Body of pancreas (tissue), 4 donors: Measurements from ENCODE around the gene ESYT2. TPM values are rescaled to one million over a fixed set of nuclear protein-coding genes. Genes with fewer than 3 reads are reported as not detected.

Source experiments
- ATAC-seq: fragments of 150-250 bp; one replicate; pipeline ENCODE4 v1.9.1; 2016
- DNase-seq, 4 donors: peaks; one replicate each; pipeline ENCODE4 v3.0.0-alpha.2; 2019
- H3K27ac ChIP-seq, 4 donors: fragments of 200-600 bp; sonication (generic); 1 replicate in 3 of 4; 2 replicates in 1 of 4; pipeline versions ENCODE4 v1.5.1 to v1.6.1; 2016 to 2019; ENCODE audit warnings: mild to moderate bottlenecking in 1 of 4, mixed read lengths in 1 of 4, moderate library complexity in 1 of 4
- H3K27me3 ChIP-seq, 2 donors: fragments of 200-600 bp; sonication (generic); one replicate each; pipeline ENCODE4 v1.6.0; 2016; ENCODE audit warnings: mild to moderate bottlenecking in 1 of 2
- H3K36me3 ChIP-seq, 2 donors: fragments of 200-600 bp; sonication (generic); replicated peaks in 1 of 2; 2 replicates each; pipeline ENCODE4 v1.5.1; 2016; ENCODE audit warnings: low read depth in 2 of 2; ENCODE audit not compliant: insufficient read depth in 1 of 2
- H3K4me1 ChIP-seq: fragments of 200-600 bp; sonication (generic); one replicate; pipeline ENCODE4 v1.6.0; 2016
- H3K4me3 ChIP-seq, 2 donors: fragments of 200-600 bp; sonication (generic); 1 replicate in 1 of 2; 2 replicates in 1 of 2; pipeline ENCODE4 v1.5.1; 2016 to 2019
- H3K9me3 ChIP-seq, 3 donors: fragments of 200-600 bp; sonication (generic); 1 replicate in 2 of 3; 2 replicates in 1 of 3; pipeline ENCODE4 v1.5.1; 2016
- CTCF ChIP-seq, 7 experiments: fragments of 450-650 bp in 4 of 7; fragments of 200-600 bp in 3 of 7; sonication (generic) in 3 of 7; IDR thresholded peaks; one replicate each; pipeline ENCODE4 v1.5.1; 2016 to 2019; ENCODE audit warnings: antibody characterized with exemption in 7 of 7
- POLR2A ChIP-seq, 3 donors: fragments of 450-650 bp; IDR thresholded peaks; one replicate each; pipeline ENCODE4 v1.6.1; 2016; ENCODE audit warnings: antibody characterized with exemption in 3 of 3, mild to moderate bottlenecking in 2 of 3
- WGBS, 2 donors: methylation state at CpG; one replicate each; pipeline ENCODE4 v1.1.5; 2017; 5-methylcytosine and 5-hydroxymethylcytosine counted together
- intact Hi-C: fragments of 100-400 bp; cut with DNase I; formaldehyde crosslinking; loops from one replicate; pipeline ENCODE4 v1.15.1; 2023
- total RNA-seq, 2 donors: library from RNA; depleted of rRNA; stranded (reverse); fragments of >200 nt; gene quantifications; one replicate each; pipeline ENCODE4 v1.1.0, GENCODE V29; 2016

ESYT2 gene
- total RNA-seq, 2 donors from 2014 or later, result 35.9 to 40.5 TPM

DNA sequence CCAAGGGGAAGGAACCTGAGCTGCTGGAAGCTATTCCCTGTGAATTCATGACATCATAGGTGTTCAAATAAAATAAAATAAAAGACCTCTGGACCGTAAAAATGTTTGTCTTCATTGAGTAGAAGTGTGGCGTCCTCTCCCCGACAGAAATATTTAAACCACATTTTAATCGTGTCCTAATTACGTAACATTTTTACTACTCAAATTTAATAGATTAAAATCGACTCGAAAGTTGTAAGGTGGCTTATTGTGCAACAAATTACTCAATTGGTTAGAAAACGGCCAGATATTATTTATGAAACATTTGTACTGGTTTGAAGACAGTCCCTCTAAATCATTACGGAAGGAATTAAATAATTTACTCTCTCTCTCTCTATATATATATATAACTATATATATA lies 109.2 kb downstream of the ESYT2 start:
- WGBS, 2 donors, result 61 to 67% methylated on average over 9 of the region's 9 CpGs
- H3K27me3 ChIP-seq, result no peaks in the 10 kb centered on the region
- intact Hi-C loops, result no loop called here
- no peak overlapping the region for H3K4me3 ChIP-seq
- no peak for TF ChIP-seq POLR2A (IDR thresholded peaks at IDR 0.05)
- TF ChIP-seq CTCF (IDR thresholded peaks at IDR 0.05), result no peak
- H3K9me3 ChIP-seq, result no peaks in the 10 kb centered on the region
- no peaks in the 10 kb centered on the region for H3K4me1 ChIP-seq
- H3K36me3 ChIP-seq, result no peaks in the 10 kb centered on the region
- H3K27ac ChIP-seq, result no peak overlapping the region
- DNase-seq (no peak), ATAC-seq (no peak)

DNA sequence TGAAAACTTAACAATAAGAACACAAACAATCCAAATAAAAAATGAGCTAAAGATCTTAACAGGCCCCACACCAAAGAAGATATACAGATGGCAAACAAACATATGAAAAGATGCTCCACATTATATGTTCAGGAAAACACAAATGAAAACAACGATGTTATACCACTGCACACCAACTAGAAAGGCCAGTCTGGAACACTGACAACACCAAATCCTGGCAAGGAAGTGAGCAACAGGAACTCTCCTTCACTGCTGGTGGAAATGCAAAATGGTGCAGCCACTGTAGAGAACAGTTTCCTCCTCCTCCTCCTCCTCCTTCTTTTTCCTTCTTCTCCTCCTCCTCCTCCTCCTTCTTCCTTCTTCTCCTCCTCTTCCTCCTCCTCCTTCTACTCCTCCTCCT lies 112.5 kb downstream of the ESYT2 start:
- Histone ChIP-seq H3K4me3 (no peak overlapping the region), H3K27ac (no peak overlapping the region), H3K9me3 (no peaks in the 10 kb centered on the region), H3K4me1 (no peaks in the 10 kb centered on the region), H3K27me3 (no peaks in the 10 kb centered on the region), H3K36me3 (no peaks in the 10 kb centered on the region)
- TF ChIP-seq POLR2A (IDR thresholded peaks at IDR 0.05) (no peak), CTCF (IDR thresholded peaks at IDR 0.05) (no peak)
- ATAC-seq, result no peak
- no peak for DNase-seq
- WGBS, 2 donors, result 58 to 84% methylated on average over 1 of the region's 1 CpG
- intact Hi-C loops, result no loop called here

GRCh38 chr7:158710651-158711102 lies 118.6 kb downstream of the ESYT2 start:
- intact Hi-C loops, result no loop called here
- TF ChIP-seq CTCF (IDR thresholded peaks at IDR 0.05) (no peak), POLR2A (IDR thresholded peaks at IDR 0.05) (no peak)
- Histone ChIP-seq H3K4me1 (peaks cover 5% of the 10 kb centered on the region), H3K9me3 (peaks cover 0 to 4% (median 0%) of the 10 kb centered on the region in 3 donors), H3K36me3 (no peaks in the 10 kb centered on the region), H3K27ac (no peak overlapping the region), H3K27me3 (no peaks in the 10 kb centered on the region), H3K4me3 (no peak overlapping the region)
- ATAC-seq (no peak), DNase-seq (peak in 1 of 4 donors; percentile 38)
- 62 to 69% methylated on average over 7 of the region's 7 CpGs for WGBS, 2 donors

DNA sequence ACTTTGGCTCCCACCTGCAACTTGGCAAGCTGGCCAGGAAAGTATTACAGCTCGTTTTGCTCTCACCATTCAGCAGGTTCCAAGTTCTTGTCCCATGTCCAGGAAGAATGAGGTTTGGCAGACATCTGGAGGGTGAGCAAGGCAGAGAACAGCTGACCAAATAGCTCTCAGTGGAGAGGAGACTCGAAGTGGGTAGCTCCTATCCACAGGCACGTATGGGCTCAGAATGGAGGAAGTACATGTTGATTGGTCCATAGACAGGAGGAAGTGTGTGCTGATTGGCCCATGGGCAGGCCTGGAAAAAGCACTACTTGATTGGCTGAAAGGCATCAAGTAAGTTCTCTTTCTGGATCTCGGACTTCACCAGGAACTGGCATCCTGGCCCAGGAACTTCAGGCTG lies 121.7 kb downstream of the ESYT2 start:
- TF ChIP-seq CTCF (IDR thresholded peaks at IDR 0.05), result no peak
- no peak for TF ChIP-seq POLR2A (IDR thresholded peaks at IDR 0.05)
- Histone ChIP-seq H3K27me3 (no peaks in the 10 kb centered on the region), H3K9me3 (peaks cover 0 to 4% (median 0%) of the 10 kb centered on the region in 3 donors), H3K4me3 (no peak overlapping the region), H3K27ac (no peak overlapping the region), H3K4me1 (peaks cover 16% of the 10 kb centered on the region), H3K36me3 (no peaks in the 10 kb centered on the region)
- intact Hi-C loops, result no loop called here
- ATAC-seq (no peak), DNase-seq (no peak)
- 54 to 78% methylated on average over 4 of the region's 4 CpGs for WGBS, 2 donors
